Hematopoietic multipotent progenitor cell treated with erythropoietin and hydrocortisone succinate and interleukin-3 and kit ligand, for 6 days (in vitro differentiated cells): Measurements from ENCODE around the gene TARBP1.

Source experiments
- DNase-seq: peaks from one replicate; pipeline ENCODE4 v3.0.0-alpha.2; 2015

Gene TARBP1

DNA sequence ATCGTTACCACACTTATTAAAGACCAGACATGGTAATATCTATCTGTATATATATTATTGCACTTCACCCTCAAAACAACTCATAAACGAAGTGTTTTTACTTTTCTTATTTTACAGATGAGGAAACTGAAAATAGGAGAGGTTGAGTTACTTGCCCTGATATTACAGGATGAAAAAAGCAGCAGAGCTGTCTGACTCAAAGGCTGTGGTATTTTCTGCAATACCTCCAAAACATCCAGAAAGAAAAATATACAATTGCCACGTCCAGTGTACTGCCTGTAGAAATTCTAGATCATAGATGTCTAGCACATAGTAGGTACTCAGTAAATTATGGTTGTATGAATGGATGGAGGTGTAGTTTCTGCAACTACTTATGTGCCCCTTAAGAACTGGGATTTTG lies 5.2 kb upstream of the TARBP1 start:
- DNase-seq: no peak

DNA sequence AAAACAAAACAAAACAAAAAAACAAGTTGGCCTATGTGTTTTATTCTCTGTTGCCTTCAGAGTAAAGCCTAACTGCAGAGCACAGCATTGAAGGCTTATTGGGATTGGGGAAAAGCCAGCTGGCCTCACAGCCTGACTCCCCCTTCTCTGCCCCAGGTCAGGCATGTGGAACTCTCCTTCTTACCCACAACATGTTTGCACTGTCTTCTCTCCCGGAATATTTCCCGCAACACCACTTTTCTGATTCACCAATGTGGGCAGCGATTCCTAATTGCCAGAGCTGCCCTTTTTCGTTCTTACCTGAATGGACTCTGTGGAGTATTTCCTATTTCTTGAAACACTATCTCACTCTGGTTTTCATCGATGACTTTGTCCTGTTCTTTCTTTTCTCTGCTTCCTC lies 2.8 kb upstream of the TARBP1 start:
- DNase-seq: no peak

DNA sequence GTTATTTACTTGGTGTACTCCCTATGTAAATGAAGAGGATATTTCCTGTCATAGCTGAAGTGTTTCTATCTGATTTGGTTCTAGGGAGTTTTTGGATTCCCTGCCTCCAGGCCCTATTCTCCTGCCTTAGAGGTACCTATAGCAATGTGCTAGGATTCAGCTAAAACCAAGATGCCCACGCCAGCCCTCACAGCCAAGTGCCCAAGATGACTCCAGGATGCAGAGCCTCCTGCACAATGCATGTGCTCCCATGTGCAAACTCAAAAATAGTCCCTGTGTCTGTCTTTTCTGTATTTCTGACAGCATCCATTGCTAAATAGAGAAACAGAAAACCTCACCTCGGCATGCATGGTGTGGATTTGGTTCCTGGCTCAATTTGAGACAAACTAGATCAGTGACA lies 887 bp upstream of the TARBP1 start:
- DNase-seq: no peak

DNA sequence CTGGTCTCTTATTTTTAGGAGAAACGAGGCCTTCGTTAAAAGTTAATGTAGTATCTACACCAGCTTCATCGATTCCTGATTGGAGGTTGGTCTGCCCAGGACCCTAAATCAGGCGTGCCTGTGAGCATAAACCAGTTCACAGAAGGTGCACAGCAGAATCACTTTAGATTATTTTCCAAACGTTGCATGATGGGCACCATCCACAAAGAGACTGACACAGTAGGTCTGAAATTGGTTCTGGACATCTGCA lies 256 bp upstream of the TARBP1 start:
- DNase-seq: no peak

DNA sequence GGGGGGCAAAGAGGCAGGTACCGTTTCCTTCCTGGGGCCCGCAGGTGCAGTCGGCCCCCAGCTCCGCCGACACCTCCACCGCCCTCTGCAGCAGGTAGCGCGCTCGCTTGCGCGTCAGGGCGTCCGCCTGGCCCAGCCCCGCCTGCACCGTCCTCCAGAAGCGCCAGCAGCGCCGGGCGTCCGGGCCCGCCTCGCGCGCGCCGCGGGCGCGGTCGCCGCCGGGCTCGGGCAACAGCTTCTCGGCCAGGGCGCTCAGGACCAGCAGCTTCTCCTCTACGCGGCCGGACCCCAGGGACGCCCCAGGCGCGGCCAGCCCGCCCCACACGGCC lies 863 bp downstream of the TARBP1 start:
- peak; percentile 78 for DNase-seq

DNA sequence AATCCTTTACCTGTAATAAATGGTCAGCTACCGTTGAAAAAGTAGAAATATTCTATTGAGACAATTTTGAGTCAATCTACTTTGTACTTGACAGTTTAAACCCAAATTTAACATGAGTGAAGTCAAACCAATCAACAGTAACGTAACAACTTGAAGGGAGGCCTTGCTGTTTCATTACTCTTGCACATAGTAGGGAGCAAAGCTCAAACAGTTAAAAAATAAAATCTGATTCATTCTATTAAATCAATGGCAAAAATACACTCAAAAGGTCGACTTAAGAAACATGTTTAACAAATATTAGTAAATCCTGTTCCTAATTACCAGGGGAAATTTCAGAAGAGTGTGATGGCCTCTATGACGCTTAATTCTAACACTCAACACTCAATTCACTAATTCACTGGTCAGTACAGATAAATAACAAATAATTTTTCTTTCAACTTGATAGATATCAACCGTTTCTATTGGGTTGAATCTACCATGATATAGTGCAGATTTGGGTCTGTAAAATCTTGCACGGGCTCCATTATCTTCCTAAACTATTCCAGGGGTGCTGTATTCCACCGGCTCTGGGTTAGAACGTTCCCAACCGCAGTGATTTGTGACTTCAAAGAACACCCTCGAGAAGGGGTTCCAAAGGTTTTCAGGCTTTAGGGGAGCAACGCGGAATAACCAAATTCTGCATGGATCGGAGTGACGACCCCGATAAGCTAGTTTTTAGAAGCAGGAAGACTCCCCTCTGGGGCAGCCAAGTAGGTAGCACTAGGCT lies 1.4 kb downstream of the TARBP1 start:
- no peak for DNase-seq

DNA sequence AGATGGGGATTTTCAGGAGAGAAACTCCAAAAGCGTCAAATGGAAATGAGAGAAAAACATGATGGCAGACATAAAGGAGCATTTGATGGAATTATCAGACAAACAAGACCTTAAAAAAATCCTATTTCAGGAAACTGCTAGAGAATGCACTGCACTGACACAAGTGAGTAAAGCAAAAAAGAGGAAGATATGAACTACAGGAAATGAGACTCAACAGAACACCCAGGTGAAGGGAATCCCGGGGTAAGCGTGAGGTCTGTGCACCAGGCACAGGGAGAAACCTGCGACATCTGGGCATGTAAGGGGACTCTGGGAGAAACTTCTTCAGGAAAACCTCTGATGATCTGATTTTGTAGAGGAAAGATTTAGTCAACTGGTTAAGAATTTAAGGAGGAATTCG lies 2.8 kb downstream of the TARBP1 start:
- DNase-seq: peak; percentile 43

DNA sequence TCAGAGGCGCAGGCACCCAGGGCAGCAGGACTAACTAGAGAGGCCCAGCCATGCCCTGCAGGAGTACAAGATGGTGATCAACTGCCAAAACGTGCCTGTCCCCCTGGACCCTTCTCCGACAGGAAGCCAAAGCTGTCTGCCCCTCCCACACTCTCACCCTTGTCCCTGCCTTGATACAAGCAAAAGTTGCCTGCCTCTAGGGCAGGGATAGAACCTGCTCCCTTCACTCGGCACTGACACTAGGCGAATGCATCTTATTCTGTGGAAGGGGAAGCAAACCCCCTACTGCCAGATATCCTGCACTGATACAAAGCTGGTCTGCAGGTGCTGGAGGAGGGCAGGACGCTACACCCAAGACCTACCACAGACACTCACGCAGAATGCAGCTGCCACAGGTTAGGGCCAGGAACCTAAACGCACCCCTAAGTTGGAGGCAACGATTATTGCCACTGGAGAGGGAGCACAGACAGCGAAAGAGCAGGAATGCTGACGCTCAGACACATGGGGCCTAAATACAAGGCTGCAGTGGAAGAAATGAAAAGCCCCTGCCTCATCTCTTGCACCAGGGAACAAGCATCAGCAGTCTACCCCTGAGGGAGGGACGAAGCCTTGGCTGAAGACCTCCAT lies 3.7 kb downstream of the TARBP1 start:
- DNase-seq: peak; percentile 59

DNA sequence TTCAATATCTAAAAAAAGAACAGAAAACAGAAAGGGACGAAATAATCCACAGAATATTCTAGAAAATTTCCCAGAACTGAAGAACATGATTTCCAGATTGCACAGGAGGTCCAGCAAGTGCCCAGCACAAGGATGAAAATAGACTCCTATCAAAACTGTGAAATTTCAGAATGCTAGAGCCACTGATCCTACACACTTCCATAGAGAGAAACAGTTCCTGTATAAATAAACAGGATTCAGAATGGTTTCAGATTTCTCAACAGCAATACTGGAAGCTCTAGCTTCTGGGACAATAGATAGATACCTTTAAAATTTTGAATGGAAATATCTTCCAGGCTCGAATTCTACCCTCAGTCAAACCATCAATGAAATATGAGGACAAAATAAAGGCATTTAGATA lies 4.6 kb downstream of the TARBP1 start:
- no peak for DNase-seq

DNA sequence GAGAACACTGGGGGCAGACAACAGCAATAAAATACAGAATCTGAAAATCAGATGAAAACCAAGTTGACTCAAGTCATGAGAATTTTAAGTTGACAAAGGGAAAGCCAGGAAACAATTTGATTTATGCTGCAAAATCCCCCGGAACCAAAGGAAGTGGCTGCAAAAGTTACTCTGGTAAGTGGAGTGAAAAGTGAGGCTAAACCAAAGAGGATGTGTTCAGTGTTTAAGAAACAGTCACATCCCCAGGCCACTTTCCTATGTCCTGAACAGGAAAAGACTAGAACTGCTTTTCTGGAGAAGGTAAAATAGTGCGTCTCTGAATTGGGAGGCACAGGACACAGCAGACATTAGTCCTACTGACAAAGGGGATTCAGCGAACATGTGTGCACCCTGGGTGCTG lies 5.9 kb downstream of the TARBP1 start:
- DNase-seq: no peak

DNA sequence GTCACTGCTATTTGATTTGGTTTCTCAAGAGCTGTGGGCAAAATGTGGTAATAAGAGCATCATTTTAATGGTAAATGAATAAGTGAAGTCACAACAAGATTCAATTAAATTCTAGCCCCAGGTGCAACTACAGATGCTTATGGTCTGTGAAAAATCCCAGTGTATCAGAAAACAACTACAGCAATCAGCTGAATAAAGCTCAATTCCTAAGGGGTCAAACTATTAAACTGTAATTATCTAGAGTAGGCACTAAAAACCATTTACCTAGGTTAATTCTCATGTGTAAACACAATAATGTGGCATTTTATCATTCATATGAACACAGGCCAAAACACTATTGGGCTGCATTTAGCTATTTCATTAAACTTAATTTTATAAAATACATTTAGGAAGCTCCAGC lies 9.6 kb downstream of the TARBP1 start:
- DNase-seq: no peak

DNA sequence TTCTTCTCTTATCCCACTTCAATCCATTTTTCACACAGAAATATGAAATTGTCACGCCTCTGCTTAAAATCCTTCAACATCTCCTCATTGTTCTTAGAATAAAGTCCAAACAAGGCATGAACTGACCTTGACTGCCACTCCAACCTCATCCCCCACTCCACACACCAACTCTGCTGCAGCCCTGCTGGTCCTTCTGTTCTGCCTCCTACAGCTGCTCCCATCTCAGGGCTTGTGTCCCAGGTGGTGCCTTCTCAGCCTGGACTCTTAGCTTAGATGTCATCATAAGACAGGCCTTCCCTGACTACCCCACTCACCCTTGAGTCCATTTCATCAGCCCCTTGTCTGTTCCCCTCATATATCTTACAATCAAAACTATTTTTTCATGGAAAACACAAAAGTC lies 10.4 kb downstream of the TARBP1 start:
- DNase-seq: no peak

DNA sequence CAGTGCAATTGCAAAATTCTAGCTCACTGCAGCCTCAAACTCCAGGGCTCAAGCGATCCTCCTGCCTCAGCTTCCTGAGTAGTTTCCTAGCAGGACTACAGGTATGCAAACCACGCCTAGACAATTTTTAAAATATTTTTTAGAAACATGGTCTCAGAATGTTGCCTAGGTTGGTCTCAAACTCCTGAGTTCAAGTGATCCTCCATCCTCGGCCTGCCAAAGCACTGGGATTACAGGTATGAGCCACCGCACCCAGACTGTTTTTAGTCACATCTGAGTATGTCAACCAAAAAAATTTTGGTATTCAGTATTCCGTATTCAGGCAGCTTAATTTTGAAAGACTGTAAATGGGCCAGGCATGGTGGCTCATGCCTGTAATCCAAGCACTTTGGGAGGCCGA lies 11.2 kb downstream of the TARBP1 start:
- no peak for DNase-seq

DNA sequence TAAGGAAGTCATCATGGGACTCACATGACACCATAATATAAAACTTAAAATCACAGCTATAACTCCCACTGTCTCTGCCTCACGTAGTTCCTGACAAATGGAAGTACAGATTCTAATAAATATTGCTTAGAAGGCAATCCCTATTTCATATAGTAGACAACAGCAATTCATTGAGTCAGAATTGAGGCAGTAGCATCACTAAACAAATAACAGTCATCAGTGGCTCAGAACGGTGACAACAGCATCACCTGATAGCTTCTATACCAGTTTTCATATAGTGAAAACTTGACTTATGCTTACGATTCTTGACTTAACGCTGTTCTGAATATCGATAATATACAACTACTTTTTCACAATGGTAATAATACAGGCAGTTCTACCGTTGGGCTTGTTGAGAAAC lies 12.0 kb downstream of the TARBP1 start:
- no peak for DNase-seq

DNA sequence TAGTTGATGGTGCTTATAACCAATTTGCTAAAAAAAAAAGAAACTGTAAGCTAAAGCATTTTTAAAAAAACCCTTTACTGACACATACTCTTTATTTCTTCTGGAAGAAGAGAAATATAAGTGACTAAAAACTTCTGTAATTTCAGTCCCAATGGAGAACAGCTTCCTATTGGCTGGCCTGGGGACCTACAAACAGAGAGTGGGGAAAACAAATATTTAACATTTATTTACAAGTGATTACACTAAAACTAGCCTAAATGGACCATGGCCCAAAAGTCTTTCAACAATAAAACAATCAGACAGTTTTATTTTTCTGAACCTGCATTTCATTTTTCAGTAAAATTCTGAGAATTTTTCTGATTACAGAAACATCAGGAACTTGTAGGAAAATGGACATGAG lies 15.2 kb downstream of the TARBP1 start:
- no peak for DNase-seq

DNA sequence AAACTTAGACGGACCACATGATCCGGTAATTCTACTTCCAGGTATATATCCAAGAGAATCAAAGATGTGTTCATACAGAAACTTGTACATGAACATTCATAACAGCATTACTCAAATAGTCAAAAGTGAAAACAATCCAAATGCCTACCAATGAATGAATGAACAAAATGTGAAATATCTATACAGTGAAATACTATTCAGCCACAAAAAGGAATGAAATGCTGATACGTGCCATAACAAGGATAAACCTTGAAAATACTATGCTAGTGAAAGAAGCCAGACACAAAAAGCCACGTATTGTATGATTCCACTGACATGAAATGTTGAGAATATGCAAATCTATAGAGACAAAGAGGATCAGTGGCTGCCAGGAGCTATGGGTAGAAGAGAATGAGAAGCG lies 18.3 kb downstream of the TARBP1 start:
- no peak for DNase-seq

DNA sequence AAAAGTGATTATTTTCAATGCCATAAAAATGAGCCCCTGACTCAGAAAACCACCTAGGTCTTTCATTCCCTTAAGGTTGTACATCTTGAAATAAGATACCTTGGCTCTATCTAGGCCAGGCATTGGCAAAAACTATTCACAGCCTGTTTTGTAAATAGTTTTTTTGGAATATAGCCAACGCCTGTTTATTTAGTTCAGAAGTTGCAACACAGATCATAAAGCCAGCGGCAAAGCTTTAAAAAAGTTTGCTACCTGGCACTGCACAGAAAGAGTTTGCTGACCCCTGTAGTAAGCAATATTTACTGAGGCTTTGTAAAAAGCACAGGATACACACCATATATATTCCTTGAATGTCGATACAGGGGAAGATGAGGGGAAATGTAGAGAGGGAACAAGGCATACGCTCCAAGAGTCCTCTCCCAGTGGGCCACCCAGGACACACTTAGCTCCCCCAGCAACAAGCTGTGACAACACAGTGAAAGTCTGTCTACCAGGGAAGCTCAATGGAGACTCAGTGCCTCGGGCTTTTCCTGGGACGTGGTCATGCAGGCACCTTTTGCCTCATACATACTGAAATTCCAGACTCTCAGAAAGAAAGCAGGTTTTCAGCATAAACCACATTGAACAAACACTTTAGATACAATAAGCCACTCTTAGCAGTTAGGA lies 20.5 kb downstream of the TARBP1 start:
- no peak for DNase-seq

DNA sequence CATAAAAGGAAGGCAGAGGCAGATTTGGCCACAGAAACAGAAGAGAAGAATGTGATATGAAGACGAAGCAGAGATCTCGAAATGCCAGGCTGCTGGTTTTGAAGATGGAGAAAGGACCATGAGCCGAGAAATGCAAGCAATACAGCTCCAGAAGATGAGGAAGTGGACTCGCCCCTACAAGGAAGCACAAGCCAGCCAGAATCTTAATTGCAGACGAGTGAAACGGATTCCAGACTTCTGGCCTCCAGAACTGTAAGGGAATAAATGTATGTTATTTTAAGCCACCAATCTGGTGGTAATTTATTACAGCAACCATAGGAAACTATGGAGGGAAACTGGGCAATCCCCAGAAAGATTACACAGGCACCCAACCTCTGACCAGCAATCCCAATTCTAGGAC lies 24.1 kb downstream of the TARBP1 start:
- DNase-seq: no peak

DNA sequence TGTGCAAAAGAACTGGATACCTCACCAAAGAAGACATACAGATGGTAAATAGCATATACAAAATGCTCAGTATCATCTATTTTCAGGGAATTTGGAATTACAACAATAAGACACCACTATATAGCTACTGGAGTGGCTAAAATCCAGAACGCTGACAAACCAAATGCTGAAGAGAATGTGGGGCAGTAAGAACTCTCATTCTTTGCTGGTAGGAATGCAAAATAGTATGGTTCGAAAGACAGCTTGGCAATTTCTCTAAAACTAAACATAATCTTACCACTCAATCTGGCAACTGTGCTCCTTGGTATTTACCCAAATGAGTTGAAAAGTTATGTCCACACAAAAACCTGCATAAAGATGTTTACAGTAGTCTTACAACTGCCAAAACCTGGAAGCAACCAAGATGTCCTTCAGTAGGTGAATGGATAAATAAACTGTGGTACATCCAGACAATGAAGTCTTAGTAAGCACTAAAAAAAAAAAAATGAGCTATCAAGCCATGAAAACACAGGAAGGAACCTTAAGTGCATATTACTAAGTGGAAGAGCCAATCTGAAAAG lies 26.5 kb downstream of the TARBP1 start:
- DNase-seq: no peak

DNA sequence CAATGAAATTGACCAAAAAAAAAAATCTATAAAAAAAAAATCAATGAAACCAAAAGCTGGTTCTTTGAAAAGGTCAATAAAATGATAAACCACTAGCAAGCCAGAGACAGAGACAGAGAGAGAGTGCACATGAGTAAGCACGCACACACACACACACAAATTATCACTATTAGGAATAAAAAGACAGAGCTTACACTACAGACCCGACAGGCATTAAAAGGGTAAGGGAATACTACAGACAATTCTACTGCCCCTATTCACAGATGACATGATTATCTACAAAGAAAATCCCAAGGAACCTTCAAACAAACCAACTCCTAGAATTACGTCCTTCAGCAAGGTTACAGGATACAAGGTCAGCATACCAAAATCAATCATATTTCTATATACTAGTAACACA lies 38.6 kb downstream of the TARBP1 start:
- DNase-seq: no peak

DNA sequence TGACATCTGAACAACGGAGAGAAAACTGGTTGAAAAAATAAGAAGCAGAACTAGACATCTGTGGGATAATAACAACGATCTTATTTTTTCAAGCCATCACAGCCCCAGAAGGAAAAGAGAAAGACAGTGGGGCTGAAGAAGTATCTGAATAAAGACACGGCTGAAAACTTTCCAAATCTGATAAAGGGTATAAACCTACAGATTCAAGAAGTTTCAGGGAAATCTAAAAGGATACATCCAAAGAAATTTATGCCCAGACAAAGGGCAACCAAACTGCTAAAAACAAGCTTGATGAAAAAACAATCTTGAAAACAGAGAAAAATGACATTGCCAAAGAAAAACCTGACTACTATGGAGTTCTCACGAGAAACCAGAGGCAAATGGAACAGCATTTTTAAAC lies 40.4 kb downstream of the TARBP1 start:
- DNase-seq: no peak

DNA sequence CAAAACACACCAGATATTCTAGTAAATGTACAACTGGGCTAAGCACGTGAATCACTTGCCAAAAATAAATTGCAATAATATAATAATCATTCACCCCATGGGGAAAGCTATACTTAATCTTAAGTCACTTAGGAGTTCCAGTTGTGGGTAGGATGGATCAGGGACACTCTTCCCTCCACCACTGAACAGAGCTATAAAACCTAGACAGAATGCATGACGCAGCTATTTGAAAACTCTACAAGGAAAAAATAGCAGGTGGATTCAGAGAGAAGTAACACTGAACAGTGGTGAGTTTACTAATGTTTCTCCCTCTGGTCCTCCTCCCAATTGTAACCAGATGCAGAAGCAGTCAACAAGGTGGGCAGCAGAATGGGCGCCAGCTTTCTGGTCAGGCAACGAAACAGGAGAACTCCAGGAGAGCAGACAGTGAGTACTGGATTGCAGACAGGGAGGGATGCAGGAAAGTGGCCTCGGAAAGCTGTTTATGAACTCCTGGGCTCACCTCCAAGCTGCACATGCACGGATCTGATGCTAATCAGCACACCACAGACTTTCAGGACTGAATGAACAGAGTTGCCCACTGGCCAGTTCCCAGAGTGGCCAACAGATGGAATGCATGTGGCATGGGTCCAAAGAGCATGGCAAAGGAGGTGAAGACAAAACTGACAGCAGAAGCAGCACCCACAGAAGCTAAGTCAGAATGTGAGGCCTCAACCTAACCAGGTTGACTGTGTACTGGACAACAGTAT lies 41.4 kb downstream of the TARBP1 start:
- DNase-seq: peak; percentile 54

DNA sequence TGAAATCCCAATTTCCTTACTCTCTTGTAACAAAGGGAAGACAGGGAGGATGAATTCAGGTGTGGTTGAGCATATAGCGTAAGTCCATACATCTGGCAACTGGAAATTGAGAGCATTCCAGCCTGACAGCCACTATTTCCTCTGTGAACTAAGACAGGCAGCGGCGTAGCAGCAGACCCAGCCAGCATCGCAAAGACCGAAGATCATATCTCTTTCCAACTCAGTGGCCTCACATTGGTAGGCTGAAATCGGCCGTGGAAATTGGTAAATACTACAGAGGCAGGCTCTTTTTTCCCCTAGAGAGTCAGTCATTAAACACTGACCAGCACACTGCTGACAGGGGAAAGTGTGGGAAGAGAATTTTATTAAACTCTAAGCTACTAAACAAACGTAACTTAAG lies 43.4 kb downstream of the TARBP1 start:
- DNase-seq: no peak

DNA sequence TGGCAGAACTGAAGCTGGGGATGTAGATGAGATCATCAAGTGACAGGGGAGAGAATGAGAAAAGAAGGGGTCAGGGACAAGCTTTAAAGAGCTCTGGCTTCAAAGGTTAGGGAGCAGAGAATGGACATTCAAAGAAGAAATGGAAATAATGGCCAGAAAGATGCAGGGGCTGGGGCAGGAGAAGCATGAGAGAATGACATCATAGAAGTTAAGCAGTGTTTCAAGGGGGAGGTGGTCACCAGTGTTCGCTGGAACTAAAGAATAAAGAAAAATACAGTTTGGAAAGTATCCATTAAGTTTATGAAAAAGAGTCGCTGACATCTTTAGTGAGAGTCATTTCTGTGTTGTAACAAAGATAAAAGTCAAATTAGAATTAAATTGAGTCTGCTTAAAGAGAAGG lies 44.3 kb downstream of the TARBP1 start:
- DNase-seq: no peak
